ENCODE measurements around the gene ANGPTL2. TPM values are rescaled to one million over a fixed set of nuclear protein-coding genes. Genes with fewer than 3 reads are reported as not detected.

ANGPTL2 gene
- total RNA-seq, 1 experiment from 2014 or later, result 1.5 TPM

DNA sequence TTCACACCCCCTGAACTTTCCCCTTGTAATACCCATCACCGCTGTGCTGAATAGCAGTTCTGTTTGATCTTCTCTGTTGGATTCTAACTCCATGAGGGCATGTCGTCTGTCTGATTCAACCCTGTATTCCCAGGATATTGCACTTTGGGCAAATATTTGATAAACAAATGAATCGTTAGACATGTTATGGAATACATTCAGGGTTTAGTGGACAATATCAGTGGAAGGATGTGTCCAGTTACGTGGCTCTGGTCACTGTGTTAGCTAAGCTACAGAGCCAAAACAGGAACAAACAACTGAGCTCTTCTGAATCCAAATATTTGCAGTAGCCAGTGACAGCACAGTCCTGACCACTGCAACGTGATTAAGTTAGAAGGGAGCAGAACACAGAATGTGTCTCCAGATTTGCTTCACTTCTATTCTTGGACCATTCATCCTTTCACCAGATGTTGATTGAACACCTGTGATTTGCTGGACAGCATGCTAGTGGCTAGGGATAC, 13.2 kb downstream of the ANGPTL2 start:
- DNase-seq (ENCODE audit: low read depth, low spot score), result no peak
- in situ Hi-C loops (cut with HindIII; ENCODE audit: low pct_unique_long_range_greater_than_20kb, low sequenced_read_pairs), result no loop called here

DNA sequence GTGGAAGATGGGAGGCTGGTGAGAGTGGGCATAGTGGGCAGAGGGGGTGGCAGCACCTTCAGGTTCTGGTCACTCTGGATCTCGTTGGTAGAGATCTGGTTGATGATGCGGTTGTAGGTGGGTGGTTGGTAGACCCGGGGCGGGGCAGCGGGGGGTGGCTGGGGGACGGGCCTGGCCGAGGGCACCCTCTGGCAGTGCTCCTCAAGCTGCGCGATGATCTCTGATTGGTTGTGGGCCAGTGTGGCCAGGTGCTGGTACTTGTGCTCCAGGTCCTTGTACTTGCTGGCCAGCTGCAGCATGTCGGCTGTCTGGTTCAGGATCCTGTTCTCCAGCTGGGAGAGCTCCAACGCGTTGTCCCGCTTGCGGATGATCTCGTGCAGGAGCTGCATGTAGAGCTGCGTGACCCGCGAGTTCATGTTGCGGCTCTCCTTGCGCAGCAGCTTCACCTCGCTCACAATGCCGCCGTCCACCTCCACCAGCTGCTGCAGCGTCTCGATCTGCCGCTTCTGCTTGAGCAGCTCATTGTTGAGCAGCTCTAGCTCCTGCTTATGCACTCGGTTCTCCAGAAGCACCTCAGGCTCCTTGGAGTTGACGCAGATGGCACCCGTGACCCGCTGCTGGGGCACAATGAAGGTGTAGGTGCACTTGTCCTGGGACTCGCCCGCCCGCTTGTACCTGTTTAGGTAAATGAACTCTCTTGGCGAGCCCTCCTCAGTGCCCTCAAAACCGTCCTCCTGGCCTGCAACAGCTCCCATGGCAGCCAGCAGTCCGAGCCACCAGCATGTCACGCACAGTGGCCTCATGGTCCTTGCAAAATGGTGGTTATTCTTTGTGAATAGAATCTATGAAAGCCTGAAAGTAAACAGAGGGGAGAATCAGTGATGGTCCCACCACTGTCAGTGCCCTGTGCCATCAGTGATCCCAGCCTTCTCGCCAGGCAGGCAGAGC, 14.2 kb downstream of the ANGPTL2 start:
- in situ Hi-C loops (cut with HindIII; ENCODE audit: low pct_unique_long_range_greater_than_20kb, low sequenced_read_pairs), result no loop called here
- DNase-seq (ENCODE audit: low read depth, low spot score), result no peak

DNA sequence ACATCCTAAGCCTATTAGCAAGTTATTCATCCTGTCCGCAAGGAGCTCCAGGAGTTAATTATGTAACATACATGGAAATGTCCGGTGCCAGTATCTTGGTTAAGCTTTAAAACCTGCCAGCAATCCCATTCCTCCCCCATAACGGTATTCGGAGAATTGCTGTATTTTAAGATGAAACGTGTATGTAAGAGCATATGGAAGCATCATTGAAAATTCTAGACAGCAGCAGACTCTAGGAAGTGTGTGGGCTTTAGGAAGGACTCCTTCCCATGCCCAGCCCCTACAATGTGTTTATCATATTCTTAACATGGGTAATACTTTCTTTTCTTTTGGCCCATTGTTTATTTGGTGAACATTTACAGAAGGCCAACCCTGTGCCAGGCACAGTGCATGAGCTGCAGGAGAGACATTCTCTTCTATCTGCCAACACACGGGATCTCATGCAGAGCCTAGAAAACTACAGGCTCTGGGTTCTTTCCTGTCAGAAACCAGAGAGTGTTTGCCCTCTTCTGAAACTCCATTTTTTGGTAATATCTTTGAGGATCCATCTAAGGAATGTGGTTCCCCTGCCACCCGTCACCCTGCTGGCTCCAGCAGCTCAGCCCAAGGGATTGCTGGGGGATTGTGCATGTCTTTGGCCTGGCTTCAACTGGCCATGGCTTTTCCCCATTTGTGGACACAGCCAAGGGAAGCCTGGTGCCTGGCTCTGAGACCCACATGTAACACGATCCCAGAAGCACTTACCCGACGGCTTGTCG, 15.1 kb downstream of the ANGPTL2 start:
- in situ Hi-C loops (cut with HindIII; ENCODE audit: low pct_unique_long_range_greater_than_20kb, low sequenced_read_pairs), result no loop called here
- DNase-seq (ENCODE audit: low read depth, low spot score), result no peak

DNA sequence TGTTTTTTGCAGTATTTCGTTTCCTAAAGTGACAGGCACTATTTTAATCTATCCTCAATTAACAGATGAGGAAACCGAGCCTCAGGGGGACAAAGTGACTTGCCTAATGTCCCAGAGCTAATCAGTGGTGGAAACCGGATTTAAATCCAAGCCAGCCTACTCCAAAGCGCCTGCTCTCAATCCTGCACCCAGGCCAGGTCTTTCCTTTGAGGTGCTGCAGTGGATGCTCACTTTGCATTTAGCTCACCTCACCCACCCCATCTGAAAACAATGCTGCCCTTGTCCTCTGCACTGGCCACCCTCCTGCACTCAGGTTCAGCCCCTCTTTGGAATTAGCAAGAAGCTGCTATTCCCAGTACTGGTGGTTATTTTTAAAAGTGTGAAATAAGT, 16.0 kb downstream of the ANGPTL2 start:
- in situ Hi-C loops (cut with HindIII; ENCODE audit: low pct_unique_long_range_greater_than_20kb, low sequenced_read_pairs), result no loop called here

DNA sequence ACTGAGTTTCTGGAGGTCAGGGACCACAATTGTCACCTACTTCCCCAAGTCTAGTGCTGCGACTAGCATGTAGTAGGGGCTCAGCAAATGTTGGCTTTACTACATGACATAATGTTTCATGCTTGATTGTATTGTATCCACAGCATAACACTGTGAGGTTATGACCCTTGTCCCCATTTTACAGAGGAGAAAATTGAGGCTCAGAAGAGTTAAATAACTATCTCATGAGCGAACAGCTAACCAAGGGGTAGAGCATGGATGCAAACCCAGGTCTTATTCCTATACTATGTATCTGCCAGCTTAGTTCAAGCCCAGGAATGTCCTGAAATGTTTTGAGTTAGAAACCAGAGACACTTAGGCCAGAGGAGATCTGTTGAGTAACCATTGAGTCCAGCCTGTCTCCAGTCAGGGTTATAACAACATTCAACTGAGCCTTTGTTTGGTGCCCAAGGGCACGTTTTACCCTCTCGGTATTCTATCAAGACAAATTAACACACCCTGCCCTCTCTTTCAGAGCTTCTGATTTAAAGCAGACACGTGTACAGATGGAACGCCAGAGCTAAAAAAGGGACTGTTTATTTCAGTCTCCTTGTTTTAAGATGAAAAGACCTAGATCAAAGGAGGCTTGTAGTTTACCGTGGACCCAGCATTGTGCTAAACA, 16.5 kb downstream of the ANGPTL2 start:
- in situ Hi-C loops (cut with HindIII; ENCODE audit: low pct_unique_long_range_greater_than_20kb, low sequenced_read_pairs), result no loop called here
- no peak for DNase-seq (ENCODE audit: low read depth, low spot score)

More for the DNA sequence above, 16.0 kb downstream of the ANGPTL2 start:
- DNase-seq (ENCODE audit: low read depth, low spot score), result no peak

DNA sequence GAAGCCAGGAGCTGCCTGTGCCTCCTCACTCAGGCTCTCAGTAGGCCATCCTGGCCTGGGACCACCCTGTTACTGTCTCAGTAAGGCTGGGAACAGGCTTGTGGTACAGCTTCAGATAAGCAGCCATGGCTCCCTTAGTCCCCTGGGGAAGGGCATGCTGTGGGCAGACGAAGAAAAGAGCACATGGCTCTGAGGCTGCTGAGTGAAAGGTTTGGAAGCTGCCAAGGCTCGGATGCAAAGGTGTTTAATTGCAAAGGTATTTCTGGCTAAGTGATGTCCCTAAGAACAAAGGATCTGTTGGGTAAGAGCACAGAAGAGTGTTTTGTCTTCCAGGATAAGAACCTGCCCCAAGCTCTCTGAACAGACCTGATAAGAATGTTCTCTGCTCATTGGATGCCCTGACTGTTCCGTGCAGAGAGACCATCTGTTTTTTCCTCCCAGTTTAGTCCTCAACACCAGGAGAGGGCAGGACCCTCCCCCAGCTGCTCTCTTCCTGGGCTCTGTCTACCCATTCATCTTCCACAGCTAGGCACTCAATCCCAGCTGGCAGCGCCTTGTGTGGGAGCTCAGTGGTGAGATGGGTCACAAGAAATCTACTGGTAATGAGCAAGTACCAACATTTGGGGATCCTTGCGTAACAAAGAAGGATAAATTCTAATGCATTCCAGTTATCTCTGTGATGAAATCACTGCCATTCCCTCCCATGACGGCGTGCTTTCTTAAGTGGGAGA, 17.7 kb downstream of the ANGPTL2 start:
- in situ Hi-C loops (cut with HindIII; ENCODE audit: low pct_unique_long_range_greater_than_20kb, low sequenced_read_pairs), result no loop called here
- DNase-seq (ENCODE audit: low read depth, low spot score), result no peak

DNA sequence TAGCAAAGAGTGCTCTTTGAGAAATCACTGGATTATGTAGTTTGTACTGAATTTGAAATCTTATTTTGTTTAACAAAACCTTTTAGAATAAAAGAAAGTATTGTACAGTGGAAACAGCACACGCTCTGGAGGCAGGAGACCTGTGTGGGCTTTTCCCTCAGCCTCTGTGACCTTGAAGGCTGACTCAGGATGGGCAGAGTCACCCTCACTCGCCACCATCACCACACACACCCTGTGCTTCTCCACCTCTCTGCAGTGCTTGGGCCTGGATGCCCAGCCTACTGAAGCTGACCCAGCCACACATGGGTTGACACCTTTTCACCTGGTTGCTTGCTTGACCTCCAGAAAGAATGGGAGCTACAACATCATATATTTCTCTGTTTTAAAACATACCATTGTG, 19.6 kb downstream of the ANGPTL2 start:
- in situ Hi-C loops (cut with HindIII; ENCODE audit: low pct_unique_long_range_greater_than_20kb, low sequenced_read_pairs), result no loop called here
- DNase-seq (ENCODE audit: low read depth, low spot score), result no peak

DNA sequence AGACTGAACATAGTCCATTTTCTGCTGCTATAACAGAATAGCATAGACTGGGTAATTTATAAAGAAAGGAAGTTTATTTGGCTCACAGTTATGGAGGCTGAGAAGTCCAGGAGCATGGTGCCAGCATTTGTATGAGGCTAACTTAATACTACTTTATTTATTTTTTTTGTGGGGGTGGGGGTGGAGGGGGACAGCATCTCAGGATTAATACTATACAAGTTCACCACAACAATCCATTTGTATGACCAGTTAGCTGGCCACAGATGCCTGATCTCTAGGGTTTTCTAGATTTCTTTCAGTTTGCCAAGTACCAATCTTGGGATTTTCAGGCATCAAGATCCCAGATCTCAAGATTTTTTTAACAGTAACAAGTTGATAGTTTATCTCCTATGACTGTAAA, 20.3 kb downstream of the ANGPTL2 start:
- DNase-seq (ENCODE audit: low read depth, low spot score), result no peak
- in situ Hi-C loops (cut with HindIII; ENCODE audit: low pct_unique_long_range_greater_than_20kb, low sequenced_read_pairs), result no loop called here

DNA sequence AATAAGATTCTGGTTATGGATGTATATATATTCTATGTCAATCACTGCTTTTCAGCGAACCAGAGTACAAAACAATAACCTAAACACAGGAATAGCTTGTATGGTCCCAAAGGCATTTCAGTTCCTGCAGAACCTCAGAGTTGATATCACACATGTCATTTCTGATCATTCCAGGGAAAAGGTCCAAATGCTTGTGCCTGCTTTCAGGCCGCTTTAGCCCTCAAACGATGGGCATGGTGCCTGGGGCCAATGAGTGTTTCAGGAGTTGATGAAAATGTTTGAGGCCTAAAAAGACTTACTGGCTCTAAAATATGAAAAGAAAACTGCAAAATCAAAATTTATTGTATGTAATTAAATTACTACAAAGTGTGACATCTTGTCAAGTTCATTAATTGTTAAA, 22.8 kb downstream of the ANGPTL2 start:
- no peak for DNase-seq (ENCODE audit: low read depth, low spot score)
- in situ Hi-C loops (cut with HindIII; ENCODE audit: low pct_unique_long_range_greater_than_20kb, low sequenced_read_pairs), result no loop called here

DNA sequence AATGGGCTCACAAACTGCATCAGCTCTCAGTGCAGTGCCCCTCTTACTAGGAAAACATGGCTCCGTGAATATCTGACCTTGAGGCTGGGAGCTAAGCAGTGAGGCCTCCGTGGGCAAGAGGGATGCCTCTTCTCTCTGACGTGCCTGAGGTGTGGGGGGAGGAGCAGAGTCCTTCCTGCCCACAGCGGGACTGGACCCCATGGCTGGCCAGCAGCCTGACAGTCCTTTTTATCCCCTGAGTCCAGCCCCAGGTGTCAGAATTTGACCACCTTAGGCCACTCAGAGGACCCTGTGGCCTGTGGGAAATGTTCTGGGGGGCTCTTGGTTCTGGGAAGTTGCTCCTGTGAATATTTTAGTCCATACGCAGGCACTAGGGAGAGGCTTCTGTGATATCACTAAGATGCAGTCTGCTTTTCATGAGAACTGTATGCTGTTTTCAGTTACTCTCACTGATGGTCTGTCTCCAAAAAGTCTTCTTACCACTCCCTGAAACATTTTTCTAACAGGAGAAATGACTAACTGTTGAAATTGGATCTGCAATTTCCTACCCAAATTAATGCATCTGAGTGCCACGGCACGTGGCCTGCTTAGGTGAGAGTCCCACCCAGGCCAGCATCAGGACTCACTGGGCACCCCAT, 23.4 kb downstream of the ANGPTL2 start:
- no peak for DNase-seq (ENCODE audit: low read depth, low spot score)
- in situ Hi-C loops (cut with HindIII; ENCODE audit: low pct_unique_long_range_greater_than_20kb, low sequenced_read_pairs), result no loop called here

DNA sequence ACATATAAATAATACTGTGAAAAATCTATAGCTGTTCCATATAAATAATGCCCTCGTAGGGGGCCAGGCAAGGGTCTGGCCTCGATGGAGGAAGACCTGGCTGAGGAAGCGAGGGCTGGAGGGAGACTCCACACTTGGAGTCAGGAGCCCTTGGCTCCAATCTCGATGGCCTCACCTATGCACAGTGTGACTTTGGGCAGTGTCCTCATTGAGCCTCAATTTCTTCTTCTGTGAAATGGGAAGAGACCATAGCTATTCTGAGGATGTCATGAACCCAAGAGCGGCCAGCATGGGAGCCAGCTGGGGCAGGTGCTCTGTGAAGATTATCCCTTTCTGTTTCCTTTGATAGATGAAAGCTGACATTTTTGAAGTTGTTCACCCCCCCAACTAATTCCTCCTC, 24.8 kb downstream of the ANGPTL2 start:
- in situ Hi-C loops (cut with HindIII; ENCODE audit: low pct_unique_long_range_greater_than_20kb, low sequenced_read_pairs), result no loop called here
- no peak for DNase-seq (ENCODE audit: low read depth, low spot score)

DNA sequence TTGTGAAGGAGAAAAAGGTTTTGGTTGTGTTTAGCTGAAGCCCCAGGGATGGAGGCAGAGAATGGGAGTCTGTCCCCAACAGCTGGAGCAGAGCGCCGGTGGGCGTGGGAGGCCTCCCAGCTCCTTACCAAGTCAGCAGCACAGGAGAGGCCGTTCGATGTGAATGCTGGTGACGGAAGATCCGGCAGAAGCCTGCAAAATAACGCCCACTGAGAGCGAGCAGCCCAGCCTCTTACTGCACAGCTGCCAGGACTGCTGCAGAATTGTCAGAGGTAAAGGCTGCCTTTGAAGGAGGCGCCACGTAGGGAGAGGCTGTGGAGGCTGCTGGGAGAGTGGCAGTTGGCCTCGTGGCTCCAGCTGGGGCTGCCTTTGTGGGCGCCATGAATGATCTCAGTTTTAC, 26.2 kb downstream of the ANGPTL2 start:
- in situ Hi-C loops (cut with HindIII; ENCODE audit: low pct_unique_long_range_greater_than_20kb, low sequenced_read_pairs), result no loop called here
- DNase-seq (ENCODE audit: low read depth, low spot score), result no peak

DNA sequence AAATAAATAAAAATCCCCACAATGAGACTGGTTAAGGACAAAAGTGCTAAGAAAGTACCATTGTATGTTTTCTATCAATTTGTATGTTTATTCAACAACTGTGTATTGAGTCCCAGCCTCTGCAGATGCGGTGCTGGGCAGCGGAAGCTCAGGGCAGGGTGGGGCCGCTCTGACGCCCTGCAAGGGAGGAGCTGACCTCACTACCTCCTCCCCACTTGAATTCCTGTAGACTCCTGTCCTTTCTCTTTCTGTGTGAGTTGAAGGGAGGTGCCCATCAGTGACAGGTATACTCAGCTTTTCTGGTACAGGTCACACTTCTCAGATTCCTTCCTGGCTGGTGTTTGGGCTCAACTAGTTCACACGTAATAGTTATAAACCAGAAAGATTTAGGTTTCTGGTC, 27.0 kb downstream of the ANGPTL2 start:
- DNase-seq (ENCODE audit: low read depth, low spot score), result no peak
- in situ Hi-C loops (cut with HindIII; ENCODE audit: low pct_unique_long_range_greater_than_20kb, low sequenced_read_pairs), result no loop called here

DNA sequence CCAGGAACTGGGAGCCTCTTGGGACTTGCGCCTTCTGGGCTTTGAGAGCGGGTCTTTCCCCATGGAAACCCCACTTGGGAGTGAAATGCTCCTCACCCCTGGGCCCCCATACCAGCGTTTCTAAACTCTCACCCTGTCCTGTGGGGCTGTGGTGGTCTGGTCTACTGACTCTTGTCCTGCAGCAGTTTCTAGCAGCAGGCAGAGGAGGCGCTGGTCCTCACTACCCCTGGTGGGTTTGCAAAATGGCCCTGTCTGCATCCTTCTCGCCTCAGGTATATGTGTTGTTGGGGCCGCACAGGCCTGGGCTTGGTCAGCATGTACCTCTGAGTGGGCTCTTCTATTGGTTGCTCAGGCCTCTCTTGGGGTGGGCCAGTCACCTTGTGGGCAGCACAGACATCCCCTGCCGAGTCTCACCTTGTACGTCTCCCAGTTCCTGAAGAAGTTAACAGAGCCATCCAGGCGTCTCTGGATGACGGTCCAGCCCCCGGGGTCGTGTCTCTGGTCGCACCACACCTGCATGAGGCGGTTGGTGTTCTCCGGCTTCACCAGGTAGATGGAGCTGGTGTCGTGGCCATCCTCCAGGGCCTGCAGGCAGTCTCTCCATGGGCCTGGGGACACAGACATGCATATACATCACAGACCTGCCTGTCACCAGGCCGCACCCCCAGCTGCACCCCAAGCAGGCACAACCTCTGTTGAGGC, 29.0 kb downstream of the ANGPTL2 start:
- DNase-seq (ENCODE audit: low read depth, low spot score), result no peak
- in situ Hi-C loops (cut with HindIII; ENCODE audit: low pct_unique_long_range_greater_than_20kb, low sequenced_read_pairs), result no loop called here

DNA sequence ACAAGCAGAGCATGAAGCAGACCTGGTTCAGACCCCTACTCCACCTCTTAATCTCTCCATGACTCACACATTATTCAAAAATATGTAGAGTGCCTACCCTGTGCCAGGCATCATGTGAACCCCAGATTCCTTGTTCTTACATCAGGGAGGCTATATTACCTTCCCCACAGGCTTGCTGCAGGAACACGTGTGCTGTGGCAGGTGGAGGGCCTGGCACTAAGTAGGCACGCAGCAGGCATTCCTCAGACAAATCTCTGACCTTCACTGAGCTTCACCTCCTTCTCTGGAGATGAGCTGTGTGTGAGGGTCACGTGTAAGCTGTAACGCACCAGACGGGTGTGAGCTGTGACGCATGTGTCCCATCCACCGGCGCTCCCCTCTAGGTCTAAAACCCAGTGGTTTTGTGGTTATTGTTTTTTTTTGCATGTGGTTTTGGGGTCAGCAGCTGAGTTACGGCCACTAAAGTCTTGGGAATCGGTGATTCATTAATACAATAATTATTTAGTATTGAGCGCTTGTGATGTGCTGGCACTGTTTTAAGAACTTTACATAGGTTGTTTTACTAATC, 30.3 kb downstream of the ANGPTL2 start:
- in situ Hi-C loops (cut with HindIII; ENCODE audit: low pct_unique_long_range_greater_than_20kb, low sequenced_read_pairs), result no loop called here
- DNase-seq (ENCODE audit: low read depth, low spot score), result no peak

DNA sequence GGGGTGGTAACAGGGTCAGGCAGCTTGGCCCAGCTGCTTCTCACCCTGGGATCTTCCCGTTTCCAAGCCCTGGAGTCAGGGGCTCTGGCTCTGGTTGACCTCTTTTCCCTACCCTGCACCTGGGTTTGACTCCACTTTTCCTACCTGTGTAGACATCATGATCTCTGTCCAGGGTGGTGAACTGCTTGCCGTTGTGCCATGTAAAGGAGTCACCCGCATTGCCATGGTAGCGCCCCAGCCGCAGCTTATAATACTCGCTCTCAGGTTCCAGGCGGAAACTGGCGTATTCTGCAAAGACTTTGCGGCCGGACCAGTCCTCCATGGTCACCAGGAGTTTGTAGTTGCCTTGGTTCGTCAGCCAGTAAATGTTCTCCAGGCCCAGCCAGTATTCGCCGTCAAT, 30.9 kb downstream of the ANGPTL2 start:
- in situ Hi-C loops (cut with HindIII; ENCODE audit: low pct_unique_long_range_greater_than_20kb, low sequenced_read_pairs), result no loop called here
- no peak for DNase-seq (ENCODE audit: low read depth, low spot score)
